GM12892 (cell line): Measurements from ENCODE around the gene LSMEM2.

Experiments
- POLR2A ChIP-seq: IDR thresholded peaks from 2 replicates; pipeline ENCODE4 v1.6.1; 2011; ENCODE audit warnings: low read depth, low read length, control low read depth
- POLR2AphosphoS5 ChIP-seq: IDR thresholded peaks from 2 replicates; pipeline ENCODE4 v1.6.1; 2011; ENCODE audit warnings: low read depth, low read length, control low read depth
- TAF1 ChIP-seq: IDR thresholded peaks from 2 replicates; pipeline ENCODE4 v1.6.1; 2011; ENCODE audit warnings: low read depth, mild to moderate bottlenecking, control low read depth, low read length, borderline replicate concordance

DNA sequence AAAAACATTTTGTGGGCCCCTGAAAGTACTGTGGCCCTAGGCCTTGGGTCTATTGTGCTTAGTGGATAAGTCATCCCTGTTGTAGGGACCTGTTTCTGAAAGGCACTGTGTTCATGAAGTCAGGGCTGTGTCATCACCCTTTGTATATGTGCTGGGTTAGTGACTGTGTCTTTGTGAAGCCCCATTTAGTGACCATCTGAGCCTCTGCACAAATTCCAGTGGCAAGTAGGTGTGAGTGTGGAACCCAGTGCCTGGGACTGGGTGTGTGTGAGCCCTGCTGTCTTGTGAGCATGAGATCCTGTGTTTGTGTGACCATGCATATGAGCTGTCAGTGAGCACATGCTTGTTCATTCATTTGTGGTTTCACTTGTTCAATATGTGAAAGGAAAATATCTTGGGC lies 25.7 kb downstream of the LSMEM2 start:
- TF ChIP-seq POLR2AphosphoS5 (no peak), POLR2A (no peak), TAF1 (no peak)
